Bronchial epithelial cell (primary cell): ENCODE measurements around the gene SEMA4A. TPM values are rescaled to one million over a fixed set of nuclear protein-coding genes. Genes with fewer than 3 reads are reported as not detected.

ENCODE experiments used
- DNase-seq: peaks from one replicate; pipeline ENCODE4 v3.0.0-alpha.2; 2010; ENCODE audit warnings: low read depth
- FAIRE-seq: peaks from 2 replicates; lab custom pipeline; 2011; peaks lifted over from hg19 to GRCh38; lab: Jason Lieb, UNC
- H3K27me3 ChIP-seq: 2 replicates; pipeline ENCODE4 v1.5.1; 2011; ENCODE audit warnings: low read length; ENCODE audit not compliant: control insufficient read depth, insufficient read depth
- H3K36me3 ChIP-seq: 2 replicates; pipeline ENCODE4 v1.5.1; 2011; ENCODE audit warnings: low read length; ENCODE audit not compliant: control insufficient read depth, insufficient read depth
- H3K4me3 ChIP-seq: 2 replicates; pipeline ENCODE4 v1.5.1; 2011; ENCODE audit warnings: mild to moderate bottlenecking, low read depth, low read length, control low read depth
- total RNA-seq: library from RNA; depleted of rRNA; stranded (reverse); fragments of >200 nt; gene quantifications from 2 replicates; pipeline ENCODE4 v1.2.1, GENCODE V29; 2014
- TF ChIP-seq, protein P1 (sequence below): IDR thresholded peaks from 2 replicates; pipeline ENCODE4 v1.5.1; 2011; ENCODE audit warnings: mild to moderate bottlenecking, moderate library complexity, low read length, control low read depth, inconsistent platforms; ENCODE audit not compliant: insufficient read depth, severe bottlenecking

SEMA4A gene
- total RNA-seq, 1 donor from 2014 or later: 1.8 TPM

- TF ChIP-seq, protein P1, sequence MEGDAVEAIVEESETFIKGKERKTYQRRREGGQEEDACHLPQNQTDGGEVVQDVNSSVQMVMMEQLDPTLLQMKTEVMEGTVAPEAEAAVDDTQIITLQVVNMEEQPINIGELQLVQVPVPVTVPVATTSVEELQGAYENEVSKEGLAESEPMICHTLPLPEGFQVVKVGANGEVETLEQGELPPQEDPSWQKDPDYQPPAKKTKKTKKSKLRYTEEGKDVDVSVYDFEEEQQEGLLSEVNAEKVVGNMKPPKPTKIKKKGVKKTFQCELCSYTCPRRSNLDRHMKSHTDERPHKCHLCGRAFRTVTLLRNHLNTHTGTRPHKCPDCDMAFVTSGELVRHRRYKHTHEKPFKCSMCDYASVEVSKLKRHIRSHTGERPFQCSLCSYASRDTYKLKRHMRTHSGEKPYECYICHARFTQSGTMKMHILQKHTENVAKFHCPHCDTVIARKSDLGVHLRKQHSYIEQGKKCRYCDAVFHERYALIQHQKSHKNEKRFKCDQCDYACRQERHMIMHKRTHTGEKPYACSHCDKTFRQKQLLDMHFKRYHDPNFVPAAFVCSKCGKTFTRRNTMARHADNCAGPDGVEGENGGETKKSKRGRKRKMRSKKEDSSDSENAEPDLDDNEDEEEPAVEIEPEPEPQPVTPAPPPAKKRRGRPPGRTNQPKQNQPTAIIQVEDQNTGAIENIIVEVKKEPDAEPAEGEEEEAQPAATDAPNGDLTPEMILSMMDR: no peak
- Histone ChIP-seq H3K36me3 (no peaks in the 10 kb centered on the region), H3K27me3 (no peaks in the 10 kb centered on the region), H3K4me3 (no peak overlapping the region)
- DNase-seq (no peak), FAIRE-seq (no peak)
Observed at GRCh38 chr1:156148216-156148615, 5.2 kb upstream of the SEMA4A start.

DNA sequence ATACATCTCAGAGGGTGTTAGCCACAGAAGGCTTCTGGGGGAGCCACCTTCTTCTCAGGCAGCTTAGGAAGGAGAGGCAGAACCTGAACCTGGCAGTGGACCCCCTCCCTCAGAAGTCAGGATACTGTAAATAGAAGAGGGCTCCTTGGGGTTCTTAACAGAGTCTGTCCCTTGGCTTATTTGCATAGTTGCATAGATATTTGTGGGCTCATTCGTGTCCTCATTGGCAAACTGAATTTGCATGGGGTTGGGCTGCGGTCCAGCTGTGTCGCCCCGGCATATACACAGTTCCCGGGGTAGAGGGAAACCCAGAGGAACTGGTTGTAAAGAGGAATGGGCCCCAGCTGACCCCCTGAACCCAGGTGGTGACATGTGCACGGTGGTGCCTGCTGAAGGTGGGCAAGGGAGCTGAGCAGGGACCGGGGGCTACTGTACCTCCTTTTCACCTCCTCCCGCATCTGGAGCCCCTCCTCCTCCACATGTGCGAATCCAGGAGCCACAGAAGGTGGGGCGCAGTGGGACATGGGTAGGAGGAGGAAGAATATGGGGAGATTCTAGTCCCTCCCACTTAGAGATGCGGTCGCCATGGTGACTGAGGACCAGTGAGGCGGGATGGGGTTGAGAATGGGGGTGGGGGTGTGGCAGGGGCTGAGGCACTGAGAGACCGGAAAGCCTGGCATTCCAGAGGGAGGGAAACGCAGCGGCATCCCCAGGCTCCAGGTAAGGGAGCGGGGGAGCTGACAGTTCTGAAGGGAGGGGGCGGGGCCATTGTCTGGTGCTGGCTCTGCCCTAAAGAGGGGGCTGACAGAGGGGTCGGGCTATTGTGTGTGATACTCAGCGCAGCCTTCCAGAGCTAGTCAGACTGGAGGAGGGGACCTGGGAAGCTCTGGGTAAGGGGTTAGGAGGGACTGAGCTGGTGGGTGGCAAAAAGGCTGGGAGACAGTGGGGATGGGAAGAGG is 3.7 kb upstream of the SEMA4A start:
- no peak for DNase-seq
- Histone ChIP-seq H3K4me3 (no peak overlapping the region), H3K36me3 (no peaks in the 10 kb centered on the region), H3K27me3 (no peaks in the 10 kb centered on the region)
- TF ChIP-seq, protein P1: no peak
- no peak for FAIRE-seq

- Histone ChIP-seq H3K36me3 (peaks cover 1% of the 10 kb centered on the region), H3K27me3 (no peaks in the 10 kb centered on the region), H3K4me3 (no peak overlapping the region)
- TF ChIP-seq, protein P1: no peak
- no peak for FAIRE-seq
- DNase-seq: no peak
Observed at GRCh38 chr1:156150333-156151011, 2.9 kb upstream of the SEMA4A start.

DNA sequence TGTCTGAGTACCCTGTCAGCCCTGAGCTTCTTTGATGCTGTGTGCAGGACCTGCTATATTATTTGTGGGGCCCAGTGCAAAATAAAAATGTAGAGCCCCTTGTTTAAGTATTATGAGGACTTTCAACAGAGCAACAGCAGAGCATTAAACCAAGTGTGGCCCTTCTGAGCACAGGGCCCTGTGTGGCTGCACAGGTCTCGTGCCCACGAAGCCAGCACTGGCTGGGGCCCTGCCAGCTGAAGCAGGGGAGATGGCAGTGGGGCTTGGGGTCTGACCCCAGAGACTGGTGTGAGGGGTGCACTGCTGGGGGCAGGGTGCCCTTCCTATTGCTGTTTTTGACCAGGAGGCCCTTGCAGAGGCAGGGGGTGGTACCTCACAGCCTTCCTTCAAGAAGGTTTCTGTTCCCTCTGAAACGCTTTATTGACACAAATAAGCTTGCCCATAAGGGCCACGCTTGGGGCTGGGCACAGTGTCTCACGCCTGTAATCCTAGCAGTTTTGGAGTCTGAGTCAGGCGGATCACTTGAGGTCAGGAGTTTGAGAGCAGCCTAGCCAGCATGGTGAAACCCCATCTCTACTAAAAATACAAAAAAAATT is 2.2 kb upstream of the SEMA4A start:
- Histone ChIP-seq H3K4me3 (no peak overlapping the region), H3K36me3 (peaks cover 1% of the 10 kb centered on the region), H3K27me3 (no peaks in the 10 kb centered on the region)
- FAIRE-seq (no peak), DNase-seq (peak; percentile 76)
- TF ChIP-seq, protein P1: no peak

- Histone ChIP-seq H3K36me3 (peaks cover 5% of the 10 kb centered on the region), H3K27me3 (no peaks in the 10 kb centered on the region), H3K4me3 (no peak overlapping the region)
- FAIRE-seq (no peak), DNase-seq (no peak)
- TF ChIP-seq, protein P1: no peak
Observed at GRCh38 chr1:156152628-156153027, 757 bp upstream of the SEMA4A start.
